ENCODE results near the gene GOLGA8H. TPM values are rescaled to one million over a fixed set of nuclear protein-coding genes. Genes with fewer than 3 reads are reported as not detected.
"Not testable (repeated sequence)": the region's sequence is repeated elsewhere in the genome, so short reads cannot be mapped to it uniquely, and the experiment has no call there.

The GOLGA8H gene
- total RNA-seq, result 0.13 TPM in 1 of 2 replicates, not detected in the other

- FAIRE-seq; DNase-seq (ENCODE audit: low read depth): not testable (repeated sequence)
Measured at GRCh38 chr15:30603796-30604195, at the start of gene GOLGA8H. Gene GOLGA8H (plus strand): TSS chr15:30604028. CDS start chr15:30604126, 98 bp downstream.

DNA sequence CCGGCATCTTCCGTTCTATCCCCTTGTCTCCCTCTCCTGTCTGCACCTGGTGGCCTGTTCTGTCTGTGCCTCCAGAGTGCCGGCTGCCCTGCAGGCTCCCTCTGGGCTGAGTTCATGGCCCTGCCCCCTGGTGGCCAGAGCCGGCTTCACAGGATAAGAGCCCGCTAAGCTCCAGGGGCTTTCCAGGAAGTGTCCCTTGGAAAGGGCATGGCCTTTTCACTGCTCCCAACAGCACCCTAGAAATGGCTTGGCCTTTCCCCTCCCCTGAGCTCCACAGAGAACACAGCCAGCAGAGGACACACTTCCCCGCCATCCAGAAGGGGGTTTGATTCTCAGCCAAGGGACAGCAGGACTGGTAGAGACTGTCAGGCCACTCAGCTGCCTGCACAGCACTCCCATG, 36.9 kb upstream of the GOLGA8H start:
- H3K27me3 ChIP-seq (ENCODE audit: control insufficient read depth, insufficient read depth, low read length); H3K4me3 ChIP-seq (ENCODE audit: low read depth, low read length); DNase-seq (ENCODE audit: low read depth); FAIRE-seq; H3K36me3 ChIP-seq (ENCODE audit: control insufficient read depth, insufficient read depth, low read length): not testable (repeated sequence)

More at GRCh38 chr15:30603796-30604195, at the start of gene GOLGA8H:
- H3K36me3 ChIP-seq (ENCODE audit: control insufficient read depth, insufficient read depth, low read length); H3K4me3 ChIP-seq (ENCODE audit: low read depth, low read length); H3K27me3 ChIP-seq (ENCODE audit: control insufficient read depth, insufficient read depth, low read length): not testable (repeated sequence)

DNA sequence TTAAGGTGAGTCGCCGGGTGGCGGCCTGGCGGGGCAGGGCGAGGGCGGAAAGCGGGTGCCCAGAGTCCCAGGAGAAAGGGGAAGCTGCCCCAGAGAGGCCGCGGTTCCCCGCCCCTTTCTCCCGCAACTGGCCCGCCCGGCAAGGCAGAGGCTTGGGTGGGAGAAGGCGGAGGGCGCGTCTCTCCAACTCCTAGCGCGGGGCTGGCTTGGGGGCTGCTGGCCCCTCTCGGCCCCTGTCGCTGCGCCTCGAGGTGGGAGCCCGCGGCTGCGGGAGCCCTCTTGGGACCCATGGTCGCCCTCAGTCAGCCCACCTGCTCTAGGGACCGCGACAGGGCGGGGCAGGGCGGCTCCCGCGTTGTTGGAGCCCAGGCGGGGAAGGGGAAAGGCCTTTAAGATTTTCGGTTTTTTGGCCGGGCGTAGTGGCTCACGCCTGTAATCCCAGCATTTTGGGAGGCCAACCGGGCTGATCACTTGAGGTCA, 30.8 kb upstream of the GOLGA8H start:
- not testable (repeated sequence) for H3K4me3 ChIP-seq (ENCODE audit: low read depth, low read length); DNase-seq (ENCODE audit: low read depth); H3K36me3 ChIP-seq (ENCODE audit: control insufficient read depth, insufficient read depth, low read length); H3K27me3 ChIP-seq (ENCODE audit: control insufficient read depth, insufficient read depth, low read length); FAIRE-seq

GRCh38 chr15:30579394-30579970, 24.3 kb upstream of the GOLGA8H start:
- not testable (repeated sequence) for H3K4me3 ChIP-seq (ENCODE audit: low read depth, low read length); H3K36me3 ChIP-seq (ENCODE audit: control insufficient read depth, insufficient read depth, low read length); H3K27me3 ChIP-seq (ENCODE audit: control insufficient read depth, insufficient read depth, low read length); FAIRE-seq; DNase-seq (ENCODE audit: low read depth)

- not testable (repeated sequence) for H3K4me3 ChIP-seq (ENCODE audit: low read depth, low read length); H3K27me3 ChIP-seq (ENCODE audit: control insufficient read depth, insufficient read depth, low read length); FAIRE-seq; DNase-seq (ENCODE audit: low read depth); H3K36me3 ChIP-seq (ENCODE audit: control insufficient read depth, insufficient read depth, low read length)
Measured at GRCh38 chr15:30580716-30581115, 23.1 kb upstream of the GOLGA8H start.

GRCh38 chr15:30598953-30599352, 4.9 kb upstream of the GOLGA8H start:
- not testable (repeated sequence) for H3K4me3 ChIP-seq (ENCODE audit: low read depth, low read length); H3K36me3 ChIP-seq (ENCODE audit: control insufficient read depth, insufficient read depth, low read length); FAIRE-seq; H3K27me3 ChIP-seq (ENCODE audit: control insufficient read depth, insufficient read depth, low read length); DNase-seq (ENCODE audit: low read depth)

DNA sequence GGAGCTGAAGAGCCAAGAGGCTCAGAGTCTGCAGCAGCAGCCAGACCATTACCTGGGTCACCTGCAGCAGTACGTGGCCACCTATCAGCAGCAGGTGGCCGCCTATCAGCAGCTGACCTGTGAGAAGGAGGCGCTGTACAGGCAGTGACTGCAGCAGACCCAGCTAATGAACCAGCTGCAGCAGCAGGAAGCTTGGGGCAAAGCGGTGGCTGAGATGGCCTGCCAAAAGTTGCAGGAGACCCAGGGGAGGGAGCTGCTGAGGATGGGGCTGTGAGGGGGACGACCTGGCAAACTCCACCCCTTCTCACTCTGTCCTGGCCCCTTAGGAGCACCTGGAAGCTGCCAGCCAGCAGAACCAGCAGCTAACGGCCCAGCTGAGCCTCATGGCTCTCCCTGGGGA, 8.4 kb downstream of the GOLGA8H start:
- not testable (repeated sequence) for H3K27me3 ChIP-seq (ENCODE audit: control insufficient read depth, insufficient read depth, low read length); H3K36me3 ChIP-seq (ENCODE audit: control insufficient read depth, insufficient read depth, low read length); DNase-seq (ENCODE audit: low read depth); FAIRE-seq; H3K4me3 ChIP-seq (ENCODE audit: low read depth, low read length)

DNA sequence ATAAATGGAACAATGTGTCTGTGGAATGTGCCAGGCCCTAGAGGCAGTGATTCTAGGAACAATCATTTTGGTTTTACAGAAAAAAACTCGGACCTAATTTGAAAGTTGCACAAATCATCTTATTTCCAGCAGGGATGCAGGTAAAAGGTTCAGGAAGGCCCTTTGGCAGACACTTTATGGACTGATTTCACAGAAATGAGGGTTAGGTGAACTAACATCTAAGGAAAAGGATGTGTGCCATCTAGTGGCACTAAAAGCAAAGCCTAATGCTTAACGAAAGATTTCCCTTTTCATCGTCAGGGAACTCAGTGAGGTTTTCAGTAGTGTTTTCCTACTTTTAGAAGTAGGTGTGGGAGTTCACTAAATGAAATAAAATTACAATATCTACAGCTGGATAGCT, 17.5 kb downstream of the GOLGA8H start:
- H3K27me3 ChIP-seq (ENCODE audit: control insufficient read depth, insufficient read depth, low read length); FAIRE-seq; H3K4me3 ChIP-seq (ENCODE audit: low read depth, low read length); H3K36me3 ChIP-seq (ENCODE audit: control insufficient read depth, insufficient read depth, low read length): not testable (repeated sequence)
- DNase-seq (ENCODE audit: low read depth), result peak; percentile 15

- TF ChIP-seq, protein P1, sequence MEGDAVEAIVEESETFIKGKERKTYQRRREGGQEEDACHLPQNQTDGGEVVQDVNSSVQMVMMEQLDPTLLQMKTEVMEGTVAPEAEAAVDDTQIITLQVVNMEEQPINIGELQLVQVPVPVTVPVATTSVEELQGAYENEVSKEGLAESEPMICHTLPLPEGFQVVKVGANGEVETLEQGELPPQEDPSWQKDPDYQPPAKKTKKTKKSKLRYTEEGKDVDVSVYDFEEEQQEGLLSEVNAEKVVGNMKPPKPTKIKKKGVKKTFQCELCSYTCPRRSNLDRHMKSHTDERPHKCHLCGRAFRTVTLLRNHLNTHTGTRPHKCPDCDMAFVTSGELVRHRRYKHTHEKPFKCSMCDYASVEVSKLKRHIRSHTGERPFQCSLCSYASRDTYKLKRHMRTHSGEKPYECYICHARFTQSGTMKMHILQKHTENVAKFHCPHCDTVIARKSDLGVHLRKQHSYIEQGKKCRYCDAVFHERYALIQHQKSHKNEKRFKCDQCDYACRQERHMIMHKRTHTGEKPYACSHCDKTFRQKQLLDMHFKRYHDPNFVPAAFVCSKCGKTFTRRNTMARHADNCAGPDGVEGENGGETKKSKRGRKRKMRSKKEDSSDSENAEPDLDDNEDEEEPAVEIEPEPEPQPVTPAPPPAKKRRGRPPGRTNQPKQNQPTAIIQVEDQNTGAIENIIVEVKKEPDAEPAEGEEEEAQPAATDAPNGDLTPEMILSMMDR (IDR thresholded peaks at IDR 0.05; ENCODE audit: insufficient read depth, low read length, severe bottlenecking), result peak; percentile 9
- peak; percentile 88 for DNase-seq (ENCODE audit: low read depth)
- H3K36me3 ChIP-seq (ENCODE audit: control insufficient read depth, insufficient read depth, low read length); H3K27me3 ChIP-seq (ENCODE audit: control insufficient read depth, insufficient read depth, low read length); FAIRE-seq: not testable (repeated sequence)
- peak within 1 kb of the TSS; percentile 51 for H3K4me3 ChIP-seq (ENCODE audit: low read depth, low read length)
Measured at GRCh38 chr15:30625436-30626193, 21.8 kb downstream of the GOLGA8H start, which contains the start of gene ARHGAP11B. Gene ARHGAP11B (plus strand): TSS chr15:30626128.

DNA sequence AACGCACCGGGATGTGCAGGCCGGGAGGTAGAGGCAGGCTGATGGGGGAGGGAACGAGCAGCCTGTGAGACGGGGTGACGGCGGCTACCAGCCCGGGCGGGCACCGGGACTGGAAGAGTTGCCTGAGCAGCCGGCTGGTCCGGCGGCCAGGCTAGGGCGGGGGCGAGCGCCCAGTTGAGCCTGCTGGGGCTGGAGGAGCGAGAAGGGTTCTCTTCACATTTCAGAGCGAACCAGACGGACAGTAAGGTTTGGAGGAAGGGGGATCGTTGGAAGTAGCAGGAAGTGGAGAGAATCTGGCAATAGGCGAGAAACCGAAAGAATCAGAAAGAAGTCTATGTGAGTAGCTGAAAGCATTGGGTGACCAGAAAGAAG, 22.4 kb downstream of the GOLGA8H start:
- peak; percentile 17 for DNase-seq (ENCODE audit: low read depth)
- peak overlapping the region; percentile 51 for H3K4me3 ChIP-seq (ENCODE audit: low read depth, low read length)
- not testable (repeated sequence) for H3K27me3 ChIP-seq (ENCODE audit: control insufficient read depth, insufficient read depth, low read length); H3K36me3 ChIP-seq (ENCODE audit: control insufficient read depth, insufficient read depth, low read length); FAIRE-seq

DNA sequence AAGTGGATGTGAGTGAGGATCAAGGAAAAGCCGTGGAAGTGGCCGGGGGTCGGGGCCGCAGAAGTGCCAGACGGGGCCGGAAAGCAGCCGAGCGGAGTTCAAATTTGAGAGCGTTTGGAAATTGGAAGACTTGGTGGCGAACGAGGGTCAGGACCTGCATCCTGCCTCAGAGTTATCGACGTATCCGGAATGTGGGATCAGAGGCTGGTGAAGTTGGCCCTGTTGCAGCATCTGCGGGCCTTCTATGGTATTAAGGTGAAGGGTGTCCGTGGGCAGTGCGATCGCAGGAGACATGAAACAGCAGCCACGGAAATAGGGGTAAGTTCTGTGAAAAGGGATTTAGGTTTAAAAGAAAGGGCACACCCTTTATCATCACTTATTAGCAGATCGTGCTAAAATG, 22.8 kb downstream of the GOLGA8H start:
- H3K36me3 ChIP-seq (ENCODE audit: control insufficient read depth, insufficient read depth, low read length); H3K27me3 ChIP-seq (ENCODE audit: control insufficient read depth, insufficient read depth, low read length); FAIRE-seq; DNase-seq (ENCODE audit: low read depth): not testable (repeated sequence)
- peak overlapping the region; percentile 51 for H3K4me3 ChIP-seq (ENCODE audit: low read depth, low read length)

Measured in bronchial epithelial cell (primary cell).